GM19455 (cell line): Measurements from ENCODE around the gene ICA1.
A peak's percentile ranks its signal among the peaks of the same experiment; 100 is the strongest.

Source experiments
- ATAC-seq: cut with Tn5 transposase; IDR thresholded peaks from one replicate; pipeline ENCODE4 v1.9.1; 2021; ENCODE audit not compliant: unreplicated experiment

The ICA1 gene

GRCh38 chr7:8165150-8165549, 96.8 kb downstream of the ICA1 start:
- no peak for ATAC-seq

- no peak for ATAC-seq
These were observed 99.8 kb downstream of the ICA1 start for GRCh38 chr7:8162181-8162580.

DNA sequence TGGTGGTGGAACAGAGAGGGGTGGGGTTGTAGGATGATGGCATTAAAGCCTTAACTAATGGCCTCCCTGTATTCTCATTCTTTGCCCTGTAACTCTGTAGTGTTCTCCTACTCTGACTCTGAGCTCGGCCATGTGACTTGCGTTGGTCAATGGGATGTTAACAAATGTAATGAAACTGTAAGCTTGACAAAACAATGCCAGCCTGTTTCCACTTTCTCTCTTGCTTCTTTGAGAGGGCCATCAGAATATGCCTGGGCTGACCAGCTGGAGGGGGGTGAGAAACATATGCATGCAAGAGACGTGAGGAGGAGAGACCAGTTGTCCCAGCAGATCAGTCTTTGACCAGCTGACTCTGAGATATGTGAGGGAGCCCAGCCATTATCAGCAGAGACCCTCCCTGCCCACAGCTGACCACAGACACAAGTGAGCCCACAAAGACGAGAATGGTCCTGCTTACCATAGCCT, 100.6 kb downstream of the ICA1 start:
- ATAC-seq, result no peak

DNA sequence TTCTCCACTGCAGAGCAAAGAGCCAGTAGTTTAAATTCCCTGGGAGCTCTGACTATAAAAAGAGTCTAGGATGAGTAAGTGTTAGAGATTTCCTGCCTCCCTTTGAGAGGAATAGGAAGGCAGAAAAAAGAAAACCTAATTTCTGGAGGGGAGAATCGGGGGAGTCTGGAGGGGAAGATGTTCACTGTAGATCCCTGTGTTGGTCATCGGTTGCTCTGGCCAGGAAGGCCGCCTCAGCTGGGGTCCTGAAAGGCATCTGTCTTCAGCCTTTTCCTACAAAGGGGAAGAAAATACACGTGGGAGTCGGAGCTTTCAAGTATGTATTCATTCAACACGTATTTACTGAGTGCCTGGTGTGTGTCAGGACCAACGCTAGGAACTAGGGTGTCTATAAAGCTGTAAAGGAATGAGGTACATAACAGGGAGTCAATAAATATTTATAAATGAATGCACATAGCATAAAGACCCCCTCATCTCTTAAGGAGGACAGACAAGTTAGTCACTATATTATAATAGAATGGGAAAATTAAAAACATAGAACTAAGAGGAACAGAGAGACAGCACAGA, 101.1 kb downstream of the ICA1 start:
- ATAC-seq, result no peak

DNA sequence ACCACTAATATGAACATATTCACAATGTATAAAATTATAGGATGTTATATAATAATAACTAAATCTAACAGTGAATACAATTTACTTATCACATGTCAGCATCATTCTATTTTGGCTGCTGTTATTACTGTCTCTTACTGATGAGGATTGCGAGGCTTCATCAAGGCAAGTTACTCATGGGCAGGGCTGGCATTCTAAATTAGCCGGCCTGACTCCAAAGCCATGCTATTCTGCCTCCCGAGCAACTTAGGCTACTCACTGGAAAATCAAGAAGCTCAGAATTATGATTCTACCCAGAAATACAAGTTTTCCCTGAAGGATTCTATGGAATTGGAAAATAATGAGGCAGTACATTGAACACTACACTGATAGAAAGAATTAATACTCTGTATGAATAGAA, 101.7 kb downstream of the ICA1 start:
- no peak for ATAC-seq

- no peak for ATAC-seq
These were observed 102.4 kb downstream of the ICA1 start for GRCh38 chr7:8159595-8159994.

- ATAC-seq, result no peak
These were observed 104.7 kb downstream of the ICA1 start for GRCh38 chr7:8157296-8157695.

DNA sequence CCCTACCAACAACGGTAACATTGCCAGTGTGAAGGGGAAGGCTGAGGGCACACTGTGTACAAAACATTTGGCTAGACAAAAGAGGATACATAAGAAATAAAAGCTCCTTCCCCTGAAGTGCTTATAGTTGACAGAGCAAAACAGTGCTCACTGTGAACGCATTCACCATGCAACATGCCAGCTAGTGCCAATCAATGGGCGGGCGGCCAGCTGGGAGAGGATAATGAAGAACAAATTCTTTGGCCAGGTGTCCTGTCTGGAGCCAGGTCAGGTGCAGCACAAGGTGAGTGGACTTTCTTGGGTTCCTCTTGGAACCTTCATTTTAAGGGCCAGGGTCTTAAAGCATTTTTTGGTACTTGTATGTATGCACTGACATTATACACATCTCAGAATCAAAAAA, 106.1 kb downstream of the ICA1 start:
- no peak for ATAC-seq

GRCh38 chr7:8154272-8154671, 107.7 kb downstream of the ICA1 start:
- no peak for ATAC-seq

DNA sequence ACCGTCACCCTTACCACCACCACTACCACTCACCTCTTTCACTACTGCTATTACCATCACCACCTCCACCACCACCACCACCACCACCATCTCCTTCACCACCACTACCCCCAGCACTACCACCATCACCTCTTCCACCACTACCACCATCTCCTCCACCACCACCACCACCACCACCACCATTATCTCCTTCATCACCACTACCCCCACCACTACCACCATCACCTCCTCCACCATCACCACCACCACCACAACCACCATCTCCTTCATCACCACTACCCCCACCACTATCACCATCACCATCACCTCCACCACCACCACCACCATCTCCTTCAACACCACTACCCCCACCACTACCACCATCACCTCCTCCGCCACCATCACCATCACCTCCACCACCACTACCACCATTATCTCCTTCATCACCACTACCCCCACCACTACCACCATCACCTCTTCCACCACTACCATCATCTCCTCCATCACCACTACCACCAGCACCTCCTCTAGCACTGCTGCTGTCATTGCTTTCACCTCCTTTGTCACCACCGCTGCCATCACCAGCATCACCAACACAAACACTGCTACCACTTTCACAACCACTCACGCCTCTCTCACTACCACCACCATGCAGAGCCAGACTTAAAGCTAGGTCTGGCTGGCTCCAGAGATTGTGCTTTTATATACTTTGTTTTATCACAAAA, 109.3 kb downstream of the ICA1 start:
- no peak for ATAC-seq

DNA sequence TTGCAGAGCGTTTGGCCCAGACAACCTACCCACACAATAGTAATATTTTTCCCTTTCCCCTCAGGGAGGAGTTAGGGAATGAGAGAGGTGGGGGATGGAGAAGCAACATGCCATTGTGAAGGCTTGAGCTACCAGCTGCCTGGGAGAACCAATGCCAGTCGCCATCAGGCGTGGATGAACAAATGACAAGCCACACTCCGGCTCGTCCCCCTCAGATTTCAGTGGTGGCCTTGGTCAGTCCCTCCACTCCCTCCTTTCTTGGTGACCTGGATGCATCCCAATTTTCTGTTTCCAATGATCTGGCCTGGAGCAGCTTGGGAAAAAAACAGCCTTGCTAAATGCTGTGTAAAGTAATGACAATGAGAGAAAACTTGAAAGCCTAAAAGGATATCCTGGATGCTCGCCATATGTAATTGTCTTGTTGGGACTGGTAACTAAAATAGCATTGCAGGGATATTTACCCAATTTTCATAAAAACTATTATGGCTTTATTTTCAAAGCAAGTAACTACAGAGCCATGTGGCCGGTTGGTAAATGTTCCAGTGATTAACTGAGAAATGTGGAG, 110.7 kb downstream of the ICA1 start:
- ATAC-seq, result no peak

- no peak for ATAC-seq
These were observed 112.7 kb downstream of the ICA1 start for GRCh38 chr7:8149222-8149621.

GRCh38 chr7:8147760-8148463, 114.1 kb downstream of the ICA1 start:
- ATAC-seq, result no peak

- no peak for ATAC-seq
These were observed 115.1 kb downstream of the ICA1 start for GRCh38 chr7:8146788-8147413.

- no peak for ATAC-seq
These were observed 115.7 kb downstream of the ICA1 start for GRCh38 chr7:8146106-8146787.

- ATAC-seq, result no peak
These were observed 117.1 kb downstream of the ICA1 start for GRCh38 chr7:8144856-8145255.

DNA sequence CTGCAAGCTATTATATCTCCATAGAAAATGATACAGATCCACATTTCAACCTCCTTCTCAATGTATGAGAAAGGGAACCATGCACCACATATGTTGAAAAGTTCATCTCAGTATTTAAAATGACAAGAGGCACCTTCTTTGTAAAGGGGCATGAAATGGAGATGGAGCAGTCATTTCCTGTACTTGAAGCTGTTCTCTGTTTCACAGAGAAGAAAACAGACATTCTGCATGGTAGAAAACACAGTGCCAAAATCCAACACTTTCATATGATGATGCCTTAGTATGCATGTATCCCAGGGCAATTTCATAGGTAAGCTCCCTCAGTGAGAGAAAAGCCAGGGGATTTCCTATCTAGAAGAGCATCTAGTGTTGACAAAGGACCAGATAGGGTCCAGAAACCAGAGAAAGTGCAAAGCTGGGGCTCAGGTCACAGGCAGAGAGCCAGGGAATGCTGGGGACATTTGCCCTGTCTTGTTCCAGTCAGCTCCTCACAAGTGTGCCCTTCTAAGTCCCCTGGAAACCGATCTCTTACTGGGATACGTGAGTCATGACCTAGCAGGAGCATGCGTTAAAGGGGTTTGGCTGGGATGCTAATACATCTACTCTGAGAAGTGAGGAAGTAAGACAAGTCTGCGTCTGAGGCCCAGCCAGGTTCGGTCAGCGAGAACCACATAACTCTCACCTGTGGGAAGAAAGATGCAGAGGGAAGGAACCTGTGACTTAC, 118.7 kb downstream of the ICA1 start:
- peak; percentile 59 for ATAC-seq

DNA sequence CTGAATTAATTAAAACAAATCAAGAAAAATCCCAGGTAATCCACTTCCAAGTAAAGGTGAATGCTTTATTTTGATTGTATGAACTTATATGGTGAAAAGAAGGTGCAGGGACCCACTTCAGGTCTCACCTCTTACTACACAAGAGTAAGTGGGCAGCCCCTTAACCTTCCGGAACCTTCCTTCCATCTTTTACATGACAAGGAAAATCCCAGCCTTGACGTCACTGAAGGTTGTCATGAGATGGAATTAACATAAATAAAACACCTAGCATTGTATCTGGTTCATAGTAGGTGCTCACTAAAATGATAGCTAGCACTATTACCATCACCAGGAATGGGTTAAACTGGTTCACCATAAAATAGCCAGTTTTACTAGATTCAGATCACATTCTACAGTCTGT, 119.5 kb downstream of the ICA1 start:
- no peak for ATAC-seq

GRCh38 chr7:8141070-8141469, 120.9 kb downstream of the ICA1 start:
- no peak for ATAC-seq

DNA sequence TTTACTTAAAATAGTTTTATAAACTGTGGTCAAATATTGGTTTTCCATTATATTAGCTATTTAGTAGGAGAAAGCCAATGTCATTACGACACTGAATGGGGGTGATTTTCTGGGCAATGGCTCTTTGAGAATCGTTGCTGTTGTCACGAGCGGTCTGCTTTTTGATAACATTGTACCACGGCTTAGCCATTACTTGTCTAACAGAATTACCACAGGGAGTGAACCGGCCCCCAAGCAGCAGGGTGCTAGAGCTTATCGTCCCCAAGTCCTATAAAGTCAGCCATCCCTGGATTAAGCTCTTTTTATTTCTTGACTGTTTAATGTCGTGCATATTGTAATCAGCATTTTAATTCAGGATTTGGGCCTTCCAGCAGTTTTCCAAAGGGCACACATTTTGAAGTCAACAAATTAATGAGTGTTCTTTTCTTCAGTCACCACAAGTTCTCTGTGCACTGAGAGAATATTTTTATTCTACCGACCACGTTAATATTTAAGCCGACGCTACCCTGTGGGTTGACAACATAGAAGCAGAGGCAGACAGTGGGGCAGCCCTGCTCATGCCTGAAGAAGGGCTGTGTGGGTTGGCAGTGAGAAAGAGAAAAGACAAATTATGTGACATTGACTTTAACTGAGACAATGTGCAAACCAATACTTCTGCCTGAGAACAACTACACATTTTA, 125.8 kb downstream of the ICA1 start:
- ATAC-seq, result no peak
